BE2C (cell line): ENCODE data around the gene FAAP24.
"Not testable (repeated sequence)": the region's sequence is repeated elsewhere in the genome, so short reads cannot be mapped to it uniquely, and the experiment has no call there.

Experiments
- DNase-seq: peaks from one replicate; pipeline ENCODE4 v3.0.0-alpha.2; 2020
- H3K27me3 ChIP-seq: fragments of 250-450 bp; sonication (Bioruptor Pico); 2 replicates; pipeline ENCODE4 v1.5.1; 2020; ENCODE audit warnings: mild to moderate bottlenecking
- H3K36me3 ChIP-seq: fragments of 250-450 bp; sonication (Bioruptor Pico); 2 replicates; pipeline ENCODE4 v1.5.1; 2020; ENCODE audit warnings: mild to moderate bottlenecking
- H3K4me1 ChIP-seq: fragments of 250-450 bp; sonication (Bioruptor Pico); 2 replicates; pipeline ENCODE4 v1.5.1; 2020
- H3K4me3 ChIP-seq: 2 replicates; pipeline ENCODE4 v1.5.1; 2011; ENCODE audit warnings: low read depth, low read length
- H3K9me3 ChIP-seq: fragments of 250-450 bp; sonication (Bioruptor Pico); 2 replicates; pipeline ENCODE4 v1.5.1; 2020
- CTCF ChIP-seq: IDR thresholded peaks from 2 replicates; pipeline ENCODE4 v1.5.1; 2012; ENCODE audit warnings: mild to moderate bottlenecking, low read depth, low read length

The FAAP24 gene

GRCh38 chr19:32936065-32936464 lies 36.0 kb upstream of the FAAP24 start:
- Histone ChIP-seq H3K27me3 (no peaks in the 10 kb centered on the region), H3K36me3 (no peaks in the 10 kb centered on the region; the same call in 1 of the 2 replicates), H3K4me3 (no peak overlapping the region), H3K4me1 (no peaks in the 10 kb centered on the region), H3K9me3 (no peaks in the 10 kb centered on the region)
- TF ChIP-seq CTCF = no peak
- no peak for DNase-seq

GRCh38 chr19:32941273-32941672 lies 30.8 kb upstream of the FAAP24 start:
- H3K9me3 ChIP-seq, H3K36me3 ChIP-seq, H3K27me3 ChIP-seq, H3K4me3 ChIP-seq, H3K4me1 ChIP-seq, DNase-seq: not testable (repeated sequence)

- TF ChIP-seq CTCF = no peak
- Histone ChIP-seq H3K36me3 (peaks cover 3% of the 10 kb centered on the region; the same call in 1 of the 2 replicates), H3K4me1 (no peaks in the 10 kb centered on the region), H3K9me3 (no peaks in the 10 kb centered on the region), H3K27me3 (no peaks in the 10 kb centered on the region), H3K4me3 (no peak overlapping the region)
- no peak for DNase-seq
Observed at GRCh38 chr19:32945260-32945659, 26.8 kb upstream of the FAAP24 start.

- no peak for TF ChIP-seq CTCF
- H3K4me1 ChIP-seq = no peaks in the 10 kb centered on the region
- peaks cover 2% of the 10 kb centered on the region; the same call in 1 of the 2 replicates for H3K36me3 ChIP-seq
- no peak for DNase-seq
- no peaks in the 10 kb centered on the region for H3K9me3 ChIP-seq
- H3K4me3 ChIP-seq = no peak overlapping the region
- H3K27me3 ChIP-seq = no peaks in the 10 kb centered on the region
Observed at GRCh38 chr19:32966750-32967149, 5.3 kb upstream of the FAAP24 start.

GRCh38 chr19:32969549-32969948 lies 2.5 kb upstream of the FAAP24 start:
- Histone ChIP-seq H3K4me3 (no peak overlapping the region), H3K9me3 (no peaks in the 10 kb centered on the region), H3K36me3 (no peaks in the 10 kb centered on the region; the same call in 1 of the 2 replicates), H3K27me3 (no peaks in the 10 kb centered on the region), H3K4me1 (no peaks in the 10 kb centered on the region)
- no peak for TF ChIP-seq CTCF
- no peak for DNase-seq

- no peaks in the 10 kb centered on the region for H3K27me3 ChIP-seq
- no peak for DNase-seq
- H3K9me3 ChIP-seq = no peaks in the 10 kb centered on the region
- TF ChIP-seq CTCF = no peak
- H3K4me3 ChIP-seq = peak overlapping the region; percentile 85
- H3K4me1 ChIP-seq = no peaks in the 10 kb centered on the region
- no peaks in the 10 kb centered on the region; the same call in 1 of the 2 replicates for H3K36me3 ChIP-seq
Observed at GRCh38 chr19:32971012-32971595, 938 bp upstream of the FAAP24 start.
